Pancreas (tissue), 10 donors: ENCODE measurements around the gene FAM43B. TPM values are rescaled to one million over a fixed set of nuclear protein-coding genes. Genes with fewer than 3 reads are reported as not detected.
A peak's percentile ranks its signal among the peaks of the same experiment; 100 is the strongest.

Source experiments
- ATAC-seq, 4 donors: fragments of 200-7000 bp; cut with Tn5 transposase; one replicate each; pipeline versions ENCODE4 v1.8.0 to v1.9.1; 2020; ENCODE audit warnings: mild to moderate bottlenecking in 4 of 4, moderate library complexity in 4 of 4
- DNase-seq, 6 donors: peaks; one replicate each; pipeline ENCODE4 v3.0.0-alpha.2; 2020
- FAIRE-seq: peaks from 2 replicates; lab custom pipeline; 2012; peaks lifted over from hg19 to GRCh38; lab: Jason Lieb, UNC
- H3K27ac ChIP-seq, 4 donors: fragments of 200-600 bp; sonication (generic); 1 replicate in 3 of 4; 2 replicates in 1 of 4; pipeline versions ENCODE4 v1.5.0 to v1.8.0; 2020
- H3K27me3 ChIP-seq, 4 donors: fragments of 200-600 bp; one replicate each; pipeline ENCODE4 v1.8.0; 2021
- H3K36me3 ChIP-seq, 3 donors: fragments of 200-600 bp; sonication (generic) in 1 of 3; one replicate each; pipeline versions ENCODE4 v1.5.0 to v1.8.0; 2020 to 2021
- H3K4me1 ChIP-seq, 3 donors: fragments of 200-600 bp; one replicate each; pipeline ENCODE4 v1.8.0; 2021
- H3K4me3 ChIP-seq, 4 donors: fragments of 200-600 bp; sonication (generic) in 2 of 4; one replicate each; pipeline versions ENCODE4 v1.5.0 to v1.8.0; 2020 to 2021
- H3K9me3 ChIP-seq, 4 donors: fragments of 200-600 bp; one replicate each; pipeline ENCODE4 v1.8.0; 2021
- WGBS, 2 donors: extraction: QIAGEN DNeasy Blood & Tissue Kit; methylation state at CpG; one replicate each; pipeline ENCODE4 v1.1.7; 2013; 5-methylcytosine and 5-hydroxymethylcytosine counted together
- intact Hi-C, 3 donors: fragments of 100-400 bp; cut with DNase I; formaldehyde crosslinking; loops; one replicate each; pipeline versions ENCODE4 v1.11.1 to v1.14.2; 2022
- polyA plus RNA-seq, 2 donors: library from polyadenylated mRNA; stranded (reverse); fragments of 200-250 nt; gene quantifications; one replicate each; pipeline ENCODE4 v1.2.3, GENCODE V29; 2013
- total RNA-seq, 6 donors: library from RNA; stranded (reverse); fragmentation: NEBNext Ultra II Directional in 4 of 6; extraction: Animal tissue kit (Norgen Biotek cat#: 25700) in 4 of 6; gene quantifications; one replicate each; pipeline versions ENCODE4 v1.2.1 to v1.2.4, GENCODE V29; 2021 to 2023
- TF ChIP-seq, protein P1 (sequence below), 4 donors: fragments of 200-600 bp; sonication (generic) in 3 of 4; IDR thresholded peaks; one replicate each; pipeline versions ENCODE4 v1.5.0 to v1.8.0; 2021; ENCODE audit warnings: antibody characterized with exemption in 4 of 4
- donor health status: healthy with polysubstance abuse.
- donor health status: DM: no; HTN: no; CAD: no; lungs with moderate emphysema.
- donor health status: DM: no; HTN: no; CAD: no.
- donor health status: control.
- donor health status: control.
- donor health status: Bipolar disorder and iron deficiency.
- donor health status: DM: yes; HTN: yes; CAD: no.
- donor health status: DM: no; HTN: no; CAD: no.
- donor health status: DM: no; HTN: no; CAD: no.
- donor health status: DM: yes; HTN: yes; CAD: no.

FAM43B gene, protein sequence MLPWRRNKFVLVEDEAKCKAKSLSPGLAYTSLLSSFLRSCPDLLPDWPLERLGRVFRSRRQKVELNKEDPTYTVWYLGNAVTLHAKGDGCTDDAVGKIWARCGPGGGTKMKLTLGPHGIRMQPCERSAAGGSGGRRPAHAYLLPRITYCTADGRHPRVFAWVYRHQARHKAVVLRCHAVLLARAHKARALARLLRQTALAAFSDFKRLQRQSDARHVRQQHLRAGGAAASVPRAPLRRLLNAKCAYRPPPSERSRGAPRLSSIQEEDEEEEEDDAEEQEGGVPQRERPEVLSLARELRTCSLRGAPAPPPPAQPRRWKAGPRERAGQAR
- total RNA-seq (under 1 TPM in 5 of 6 donors, not detected in 1; 0.14 to 0.72 (median 0.20) TPM), polyA plus RNA-seq (under 1 TPM; 0.28 to 0.30 TPM)

DNA sequence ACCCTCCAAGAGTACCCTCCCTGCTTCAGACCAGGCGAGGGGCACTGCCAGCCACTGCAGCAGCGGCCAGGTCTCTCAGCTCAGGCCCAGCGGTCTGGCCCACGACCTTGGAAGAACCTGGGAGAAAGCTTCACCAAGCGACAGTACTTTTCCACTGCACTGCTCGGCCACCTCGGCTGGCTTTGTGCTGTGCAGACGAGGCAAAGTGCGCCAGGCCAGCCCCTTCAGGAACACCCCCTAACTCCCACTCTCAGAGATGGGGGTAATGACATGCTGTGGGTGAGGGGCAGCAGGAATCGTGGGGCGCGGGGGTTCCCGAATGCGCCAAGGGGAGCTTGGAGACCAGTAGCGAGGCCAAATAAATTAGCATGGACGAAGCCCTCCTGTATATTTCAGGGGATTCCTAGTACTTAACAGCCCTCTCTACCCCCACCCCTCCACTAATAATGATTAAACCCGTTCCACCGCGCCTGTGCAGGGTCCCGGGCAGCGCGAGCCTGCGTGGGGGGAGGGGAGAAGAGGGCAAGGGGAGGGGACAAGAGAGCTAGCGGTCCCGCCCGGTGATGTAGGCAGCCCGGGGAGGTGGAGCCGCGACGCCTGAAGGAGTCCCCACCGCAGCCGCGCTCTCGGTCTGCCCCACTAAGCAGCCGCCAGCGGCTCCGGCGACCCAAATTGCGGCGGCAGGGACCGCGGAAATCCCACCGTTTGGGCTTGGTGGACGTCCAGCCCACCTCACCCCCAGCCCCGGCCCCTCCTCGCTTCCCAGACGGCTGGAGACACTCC is at the start of gene FAM43B:
TSS of gene FAM43B (plus strand) at position 629 of the 783 bp plus-strand sequence. CDS start 401 bp downstream, outside the sequence.
- Histone ChIP-seq H3K27ac (no peak within 1 kb of the TSS), H3K4me3 (peak within 1 kb of the TSS in 1 of 4 donors; percentile 26), H3K36me3 (no peaks in the 10 kb centered on the region), H3K4me1 (no peaks in the 10 kb centered on the region), H3K9me3 (no peaks in the 10 kb centered on the region), H3K27me3 (peaks cover 0 to 6% (median 1%) of the 10 kb centered on the region in 4 donors)
- WGBS, 2 donors: 2 to 3% methylated on average over 33 to 47 of the region's 47 CpGs
- peak in 3 of 6 donors; percentile 32 to 55 (median 37) for DNase-seq
- TF ChIP-seq, protein P1, sequence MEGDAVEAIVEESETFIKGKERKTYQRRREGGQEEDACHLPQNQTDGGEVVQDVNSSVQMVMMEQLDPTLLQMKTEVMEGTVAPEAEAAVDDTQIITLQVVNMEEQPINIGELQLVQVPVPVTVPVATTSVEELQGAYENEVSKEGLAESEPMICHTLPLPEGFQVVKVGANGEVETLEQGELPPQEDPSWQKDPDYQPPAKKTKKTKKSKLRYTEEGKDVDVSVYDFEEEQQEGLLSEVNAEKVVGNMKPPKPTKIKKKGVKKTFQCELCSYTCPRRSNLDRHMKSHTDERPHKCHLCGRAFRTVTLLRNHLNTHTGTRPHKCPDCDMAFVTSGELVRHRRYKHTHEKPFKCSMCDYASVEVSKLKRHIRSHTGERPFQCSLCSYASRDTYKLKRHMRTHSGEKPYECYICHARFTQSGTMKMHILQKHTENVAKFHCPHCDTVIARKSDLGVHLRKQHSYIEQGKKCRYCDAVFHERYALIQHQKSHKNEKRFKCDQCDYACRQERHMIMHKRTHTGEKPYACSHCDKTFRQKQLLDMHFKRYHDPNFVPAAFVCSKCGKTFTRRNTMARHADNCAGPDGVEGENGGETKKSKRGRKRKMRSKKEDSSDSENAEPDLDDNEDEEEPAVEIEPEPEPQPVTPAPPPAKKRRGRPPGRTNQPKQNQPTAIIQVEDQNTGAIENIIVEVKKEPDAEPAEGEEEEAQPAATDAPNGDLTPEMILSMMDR (IDR thresholded peaks at IDR 0.05): no peak
- intact Hi-C loops: no loop called here
- ATAC-seq: peak in 3 of 4 donors; percentile 66 to 83 (median 76)
- FAIRE-seq: no peak

DNA sequence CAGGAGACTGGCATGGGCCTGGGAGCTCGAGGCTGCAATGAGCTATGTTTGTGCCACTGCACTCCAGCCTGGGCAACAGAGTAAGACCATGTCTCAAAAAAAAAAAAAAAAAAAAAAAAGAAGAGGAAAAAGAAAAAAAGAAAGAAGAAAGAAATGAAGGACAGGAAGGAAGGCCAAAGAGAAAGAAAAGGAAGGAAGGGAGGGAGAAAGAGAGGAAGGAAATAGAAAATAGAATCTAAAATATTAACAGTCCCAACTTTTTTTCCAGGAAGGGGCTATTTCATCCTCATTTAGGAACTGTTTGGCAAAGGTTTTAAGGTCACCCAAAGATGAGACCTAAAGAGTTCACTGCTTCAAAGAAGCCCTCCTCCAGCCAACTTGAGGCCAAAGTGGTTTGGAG is 46.9 kb upstream of the FAM43B start:
- H3K27me3 ChIP-seq: no peaks in the 10 kb centered on the region
- no peak overlapping the region for H3K4me3 ChIP-seq
- intact Hi-C loops: no loop called here
- peaks cover 0 to 15% (median 8%) of the 10 kb centered on the region in 3 donors for H3K4me1 ChIP-seq
- FAIRE-seq (no peak), DNase-seq (no peak), ATAC-seq (no peak)
- 91 to 100% methylated on average over 1 of the region's 1 CpG for WGBS, 2 donors
- H3K36me3 ChIP-seq: peaks cover 0 to 18% (median 8%) of the 10 kb centered on the region in 3 donors
- H3K9me3 ChIP-seq: no peaks in the 10 kb centered on the region
- no peak overlapping the region for H3K27ac ChIP-seq
- TF ChIP-seq, protein P1 (IDR thresholded peaks at IDR 0.05): no peak

GRCh38 chr1:20507248-20507563 is 45.2 kb upstream of the FAM43B start:
- DNase-seq: no peak
- Histone ChIP-seq H3K4me3 (peak overlapping the region; percentile 89 to 99 (median 96)), H3K27me3 (no peaks in the 10 kb centered on the region), H3K36me3 (peaks cover 0 to 1% (median 0%) of the 10 kb centered on the region in 3 donors), H3K4me1 (peaks cover 0 to 15% (median 8%) of the 10 kb centered on the region in 3 donors), H3K27ac (no peak overlapping the region), H3K9me3 (no peaks in the 10 kb centered on the region)
- ATAC-seq: peak in 2 of 4 donors; percentile 2 to 5
- intact Hi-C loops: no loop called here
- WGBS, 2 donors: 22 to 32% methylated on average over 5 of the region's 5 CpGs
- no peak for FAIRE-seq
- TF ChIP-seq, protein P1 (IDR thresholded peaks at IDR 0.05): no peak

- peaks cover 0 to 15% (median 8%) of the 10 kb centered on the region in 3 donors for H3K4me1 ChIP-seq
- H3K4me3 ChIP-seq: peak within 1 kb of the TSS; percentile 89 to 99 (median 96)
- TF ChIP-seq, protein P1 (IDR thresholded peaks at IDR 0.05): no peak
- no peaks in the 10 kb centered on the region for H3K9me3 ChIP-seq
- peak; percentile 91 to 98 (median 94) for DNase-seq
- no peak for FAIRE-seq
- H3K27ac ChIP-seq: peak within 1 kb of the TSS; percentile 48 to 63 (median 56)
- 0 to 1% methylated on average over 48 to 58 of the region's 58 CpGs for WGBS, 2 donors
- H3K36me3 ChIP-seq: no peaks in the 10 kb centered on the region
- ATAC-seq: peak; percentile 99 to 100 (median 99)
- intact Hi-C loops: no loop called here
- no peaks in the 10 kb centered on the region for H3K27me3 ChIP-seq
These were observed 44.6 kb upstream of the FAM43B start, which contains the start of gene MUL1 for GRCh38 chr1:20507564-20508410. Gene MUL1, minus strand, starts transcription at chr1:20508151. Its CDS starts 127 bp downstream, at chr1:20508024.
